Esophagus (tissue), 2 donors: ENCODE data around the gene SOX8. TPM values are rescaled to one million over a fixed set of nuclear protein-coding genes. Genes with fewer than 3 reads are reported as not detected.

Experiments used
- H3K27ac ChIP-seq, 2 donors: one replicate each; pipeline ENCODE4 v1.5.1; 2013; ENCODE audit warnings: low read depth in 2 of 2, mild to moderate bottlenecking in 2 of 2, inconsistent platforms in 1 of 2, low read length in 1 of 2, moderate library complexity in 1 of 2
- H3K27me3 ChIP-seq, 2 donors: one replicate each; pipeline ENCODE4 v1.6.1; 2013; ENCODE audit warnings: low read length in 2 of 2, control low read depth in 1 of 2, mild to moderate bottlenecking in 1 of 2; ENCODE audit not compliant: insufficient read depth in 2 of 2, control insufficient read depth in 1 of 2
- H3K36me3 ChIP-seq, 2 donors: one replicate each; pipeline ENCODE4 v1.6.1; 2013; ENCODE audit warnings: low read length in 1 of 2; ENCODE audit not compliant: control insufficient read depth in 2 of 2, insufficient read depth in 2 of 2
- H3K4me1 ChIP-seq, 2 donors: one replicate each; pipeline ENCODE4 v1.6.1; 2013; ENCODE audit warnings: low read length in 1 of 2; ENCODE audit not compliant: control insufficient read depth in 2 of 2, insufficient read depth in 2 of 2
- H3K4me3 ChIP-seq, 2 donors: one replicate each; pipeline ENCODE4 v1.5.1; 2013; ENCODE audit warnings: low read length in 2 of 2, mild to moderate bottlenecking in 2 of 2, low read depth in 1 of 2, moderate library complexity in 1 of 2
- H3K9me3 ChIP-seq, 2 donors: one replicate each; pipeline ENCODE4 v1.6.1; 2013; ENCODE audit warnings: mild to moderate bottlenecking in 2 of 2, low read depth in 1 of 2, low read length in 1 of 2, moderate library complexity in 1 of 2; ENCODE audit not compliant: control insufficient read depth in 2 of 2, insufficient read depth in 1 of 2
- WGBS, 2 donors: extraction: QIAGEN DNeasy Blood & Tissue Kit; methylation state at CpG; one replicate each; pipeline ENCODE4 v1.1.7; 2013; 5-methylcytosine and 5-hydroxymethylcytosine counted together
- polyA plus RNA-seq, 2 donors: library from polyadenylated mRNA; stranded (reverse); fragments of 200-250 nt; gene quantifications; one replicate each; pipeline ENCODE4 v1.2.3, GENCODE V29; 2013
- donor health status: healthy with polysubstance abuse.
- donor health status: Bipolar disorder and iron deficiency.

SOX8 gene
- polyA plus RNA-seq, 2 donors, result 0.18 to 0.25 TPM

DNA sequence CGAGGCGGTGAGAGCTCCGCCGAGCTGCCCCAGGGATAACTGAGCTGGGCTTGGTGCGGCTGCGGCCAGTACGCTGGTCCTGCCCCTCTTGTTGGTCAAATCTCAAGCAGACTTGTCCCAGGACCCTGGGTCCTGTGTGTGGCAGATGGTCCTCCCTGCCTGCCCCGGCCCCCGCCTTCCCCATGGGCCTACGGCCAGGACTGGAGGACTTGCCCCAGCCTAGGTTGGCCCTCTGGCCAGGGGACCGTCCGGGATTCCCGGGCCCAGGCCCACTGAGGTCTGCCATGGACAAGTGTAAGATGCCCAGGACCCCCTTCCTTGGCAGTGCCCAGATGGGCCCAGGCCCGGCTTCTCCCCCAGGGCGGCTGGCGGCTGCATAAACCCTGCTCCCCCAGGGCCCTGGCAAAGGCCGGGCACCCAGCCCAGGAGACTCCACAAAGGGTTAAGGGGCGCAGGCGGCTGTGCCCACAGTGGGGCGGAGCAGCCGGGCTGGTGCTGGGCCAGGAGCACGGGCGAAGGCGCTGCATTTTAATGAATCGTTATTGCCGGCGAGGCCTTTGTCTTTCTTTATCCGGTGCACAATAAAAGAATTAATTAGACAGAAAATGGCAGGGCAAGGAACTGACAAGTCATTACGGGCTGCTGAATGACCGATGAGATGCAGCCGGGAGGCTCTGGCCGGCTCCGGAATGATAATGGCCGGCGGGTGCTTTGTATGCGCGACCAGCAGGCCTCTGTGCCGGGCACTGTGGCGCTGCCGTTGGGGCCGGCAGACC lies 9.1 kb downstream of the SOX8 start:
- 64 to 66% methylated on average over 39 to 41 of the region's 41 CpGs for WGBS, 2 donors
- no peak overlapping the region for H3K27ac ChIP-seq
- H3K9me3 ChIP-seq, result peaks cover 4 to 19% of the 10 kb centered on the region in 2 donors
- no peak overlapping the region for H3K4me3 ChIP-seq
- H3K36me3 ChIP-seq, result no peaks in the 10 kb centered on the region
- H3K4me1 ChIP-seq, result peaks cover 0 to 2% of the 10 kb centered on the region in 2 donors
- no peaks in the 10 kb centered on the region for H3K27me3 ChIP-seq

DNA sequence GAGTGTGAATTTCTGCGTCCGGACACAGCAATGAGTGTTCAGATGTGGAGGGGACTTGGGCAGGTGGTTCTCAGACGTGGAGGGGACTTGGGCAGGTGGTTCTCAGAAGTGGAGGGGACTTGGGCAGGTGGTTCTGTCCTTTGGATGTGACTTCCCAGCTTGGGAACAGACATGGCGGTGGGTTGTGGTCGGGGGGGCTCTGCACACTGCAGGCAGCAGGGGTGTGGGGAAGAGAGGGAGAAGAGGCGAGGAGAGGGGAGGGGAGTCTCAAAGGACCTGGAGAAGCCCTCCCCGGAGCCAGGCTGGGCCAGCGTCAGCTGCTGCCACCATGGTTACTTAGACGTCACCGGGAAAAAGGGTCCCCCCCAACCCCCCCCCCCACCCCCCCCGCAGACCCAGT lies 9.8 kb downstream of the SOX8 start:
- H3K9me3 ChIP-seq, result peaks cover 4 to 23% of the 10 kb centered on the region in 2 donors
- no peaks in the 10 kb centered on the region for H3K36me3 ChIP-seq
- WGBS, 2 donors, result 70 to 75% methylated on average over 9 to 10 of the region's 11 CpGs
- no peak overlapping the region for H3K4me3 ChIP-seq
- no peak overlapping the region for H3K27ac ChIP-seq
- no peaks in the 10 kb centered on the region for H3K27me3 ChIP-seq
- H3K4me1 ChIP-seq, result peaks cover 0 to 2% of the 10 kb centered on the region in 2 donors

DNA sequence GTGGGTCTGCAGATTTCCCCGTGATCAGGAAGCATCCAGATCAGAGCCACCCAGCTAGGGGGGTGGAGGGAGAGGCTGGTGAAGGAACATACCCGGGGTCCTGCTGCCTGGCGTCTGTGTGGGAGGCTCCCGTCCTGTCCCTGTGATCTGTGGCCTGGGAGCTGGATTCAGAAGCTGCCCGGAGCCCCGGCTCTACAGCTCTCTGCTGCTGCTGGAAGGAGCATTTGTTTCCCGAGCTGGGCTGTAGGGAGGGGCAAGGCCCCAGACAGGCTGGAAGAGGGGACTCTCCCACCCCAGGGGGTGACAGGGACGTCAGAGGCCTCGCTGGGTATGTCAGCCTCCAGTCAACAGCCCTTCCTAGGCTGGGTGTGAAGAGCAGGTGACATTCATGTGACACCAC lies 10.2 kb downstream of the SOX8 start:
- Histone ChIP-seq H3K4me1 (peaks cover 0 to 2% of the 10 kb centered on the region in 2 donors), H3K27ac (no peak overlapping the region), H3K9me3 (peaks cover 4 to 25% of the 10 kb centered on the region in 2 donors), H3K36me3 (no peaks in the 10 kb centered on the region), H3K27me3 (no peaks in the 10 kb centered on the region), H3K4me3 (no peak overlapping the region)
- WGBS, 2 donors, result 54 to 60% methylated on average over 8 to 9 of the region's 9 CpGs

DNA sequence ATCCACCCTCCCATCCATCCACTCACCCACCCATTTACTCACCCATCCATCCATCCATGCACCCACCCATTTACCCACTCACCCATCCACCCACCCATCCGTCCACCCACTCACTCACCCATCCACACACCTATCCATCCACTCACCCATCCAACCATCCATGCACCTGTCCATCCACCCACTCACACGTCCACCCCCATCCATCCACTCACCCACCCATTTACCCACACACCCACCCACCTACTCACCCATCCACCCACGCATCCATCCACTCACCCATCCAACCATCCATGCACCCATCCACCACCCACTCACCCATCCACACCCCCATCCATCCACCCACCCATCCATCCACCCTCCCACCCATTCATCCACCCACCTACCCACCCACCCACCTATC lies 12.2 kb downstream of the SOX8 start:
- Histone ChIP-seq H3K9me3 (peaks cover 4 to 27% of the 10 kb centered on the region in 2 donors), H3K27ac (no peak overlapping the region), H3K4me1 (peaks cover 0 to 4% of the 10 kb centered on the region in 2 donors), H3K36me3 (no peaks in the 10 kb centered on the region), H3K27me3 (peaks cover 0 to 7% of the 10 kb centered on the region in 2 donors), H3K4me3 (no peak overlapping the region)
- 84 to 85% methylated on average over 3 of the region's 3 CpGs for WGBS, 2 donors

DNA sequence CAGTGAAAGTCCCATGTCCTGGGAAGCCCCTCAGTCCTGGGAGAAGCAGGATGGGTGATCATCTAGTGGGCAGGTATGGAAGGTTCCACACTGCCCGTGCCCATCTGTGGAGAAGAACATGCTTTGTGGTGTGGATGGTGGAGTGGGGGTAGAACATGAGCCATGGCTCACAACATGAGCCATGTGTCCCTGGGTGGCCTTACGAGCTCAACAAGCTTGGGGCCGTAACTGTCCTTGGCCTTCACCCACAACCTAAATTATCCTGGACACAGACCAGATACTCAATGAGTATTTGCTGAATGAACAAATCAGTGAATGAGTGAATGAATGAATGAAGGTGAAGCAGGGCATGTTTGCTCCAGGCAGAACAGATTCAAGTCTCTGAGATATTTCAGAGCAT lies 13.5 kb downstream of the SOX8 start:
- WGBS, 2 donors, result 83 to 86% methylated on average over 3 of the region's 3 CpGs
- Histone ChIP-seq H3K9me3 (peaks cover 4 to 23% of the 10 kb centered on the region in 2 donors), H3K36me3 (no peaks in the 10 kb centered on the region), H3K4me1 (peaks cover 0 to 4% of the 10 kb centered on the region in 2 donors), H3K27ac (no peak overlapping the region), H3K4me3 (no peak overlapping the region), H3K27me3 (peaks cover 0 to 7% of the 10 kb centered on the region in 2 donors)

DNA sequence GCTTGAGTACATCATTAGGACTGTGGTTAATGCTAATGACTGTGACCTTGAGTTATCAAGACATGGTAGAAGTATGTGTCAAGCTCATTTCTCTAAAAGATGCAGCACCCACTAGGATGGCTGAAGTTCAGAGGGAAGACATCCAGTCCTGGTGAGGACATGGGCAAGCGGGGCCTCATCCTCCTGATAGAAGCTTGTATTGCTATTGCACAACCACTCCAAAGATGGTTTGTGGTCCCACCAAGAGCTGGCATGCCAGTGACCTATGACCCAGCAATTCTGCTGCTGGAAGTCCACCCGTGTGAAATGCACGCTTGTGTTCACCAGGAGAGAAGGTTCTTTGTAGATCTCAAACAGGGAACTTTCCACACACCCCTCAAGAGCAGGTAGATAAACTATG lies 14.2 kb downstream of the SOX8 start:
- Histone ChIP-seq H3K4me3 (no peak overlapping the region), H3K4me1 (peaks cover 0 to 4% of the 10 kb centered on the region in 2 donors), H3K27me3 (peaks cover 0 to 7% of the 10 kb centered on the region in 2 donors), H3K27ac (no peak overlapping the region), H3K9me3 (peaks cover 4 to 21% of the 10 kb centered on the region in 2 donors), H3K36me3 (no peaks in the 10 kb centered on the region)
- WGBS, 2 donors, result 67 to 93% methylated on average over 3 of the region's 3 CpGs

DNA sequence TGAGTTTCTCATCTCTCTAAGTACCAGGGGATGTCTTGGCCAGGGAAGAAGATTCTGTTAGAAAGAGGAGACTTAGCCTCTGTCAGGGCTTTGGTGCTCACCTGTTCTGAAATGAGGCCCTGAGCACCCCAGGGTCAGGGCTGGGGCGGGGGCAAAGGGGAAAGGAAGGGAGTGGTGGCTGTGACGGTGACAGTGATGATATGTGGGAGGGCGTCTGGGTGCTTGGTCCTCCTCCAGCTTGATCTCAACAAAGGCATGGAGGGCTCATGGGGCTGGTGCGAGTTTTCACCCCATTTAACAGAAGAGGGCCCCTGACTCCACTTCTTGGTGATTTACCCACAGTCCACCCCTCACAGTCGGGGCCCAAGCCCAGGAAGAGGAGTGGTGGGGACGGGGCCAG lies 15.1 kb downstream of the SOX8 start:
- H3K9me3 ChIP-seq, result peaks cover 4 to 21% of the 10 kb centered on the region in 2 donors
- H3K4me3 ChIP-seq, result no peak overlapping the region
- H3K4me1 ChIP-seq, result peaks cover 0 to 2% of the 10 kb centered on the region in 2 donors
- peaks cover 0 to 7% of the 10 kb centered on the region in 2 donors for H3K27me3 ChIP-seq
- no peak overlapping the region for H3K27ac ChIP-seq
- no peaks in the 10 kb centered on the region for H3K36me3 ChIP-seq
- 69 to 72% methylated on average over 6 of the region's 6 CpGs for WGBS, 2 donors

DNA sequence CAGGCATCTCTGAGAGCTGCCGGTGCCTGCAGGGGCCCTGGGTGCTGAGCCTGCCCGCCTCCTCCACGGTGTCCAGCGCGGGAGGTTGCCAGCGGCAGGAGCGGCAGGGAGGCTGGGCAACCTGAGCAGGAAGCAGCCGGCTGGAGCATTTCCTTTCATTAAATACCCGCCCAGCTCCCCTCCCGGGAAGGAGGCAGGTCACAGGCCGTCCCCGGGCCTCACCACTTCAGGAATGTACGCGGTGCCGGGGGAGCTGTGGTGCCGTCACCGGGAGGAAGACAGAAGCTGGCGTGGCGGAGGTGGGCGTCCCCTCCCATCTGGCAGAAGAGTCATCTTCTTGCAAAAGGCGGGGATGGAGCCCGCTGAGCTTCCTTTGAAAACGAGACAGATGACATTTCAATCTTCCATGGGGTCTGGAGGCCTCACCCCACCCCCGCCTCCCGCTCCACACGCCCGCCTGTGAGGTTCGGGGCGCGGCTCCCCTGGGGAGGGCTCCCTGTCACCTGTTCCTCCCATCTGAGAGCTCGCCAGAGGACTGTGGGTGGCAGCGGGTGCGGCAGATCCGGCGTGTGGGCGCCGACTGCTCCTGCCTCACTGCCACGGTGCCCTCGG lies 16.0 kb downstream of the SOX8 start:
- H3K27me3 ChIP-seq, result peaks cover 0 to 7% of the 10 kb centered on the region in 2 donors
- H3K36me3 ChIP-seq, result no peaks in the 10 kb centered on the region
- WGBS, 2 donors, result 21 to 26% methylated on average over 34 to 39 of the region's 39 CpGs
- H3K27ac ChIP-seq, result no peak overlapping the region
- peaks cover 4 to 21% of the 10 kb centered on the region in 2 donors for H3K9me3 ChIP-seq
- H3K4me3 ChIP-seq, result no peak overlapping the region
- H3K4me1 ChIP-seq, result peaks cover 0 to 4% of the 10 kb centered on the region in 2 donors

DNA sequence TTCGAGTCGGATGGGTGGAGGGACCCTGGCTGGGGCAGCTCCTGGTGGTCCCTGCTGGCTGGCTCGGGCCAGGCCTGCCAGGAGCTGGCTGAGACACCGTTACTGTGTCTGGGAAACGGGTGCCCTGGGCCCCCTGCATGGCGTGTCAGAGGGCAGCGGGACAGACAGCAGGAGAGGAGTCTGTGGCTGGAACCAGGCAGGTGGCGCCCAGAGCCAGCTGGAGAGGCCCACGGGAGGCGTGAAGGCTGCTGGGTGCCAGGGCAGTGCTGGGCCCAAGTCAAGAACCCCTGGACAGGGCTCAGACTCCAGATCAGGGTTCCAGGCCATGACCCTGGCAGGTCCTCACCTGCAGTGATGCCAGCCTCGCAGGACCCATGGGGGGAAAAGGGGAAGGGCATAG lies 16.6 kb downstream of the SOX8 start:
- Histone ChIP-seq H3K4me3 (no peak overlapping the region), H3K27me3 (peaks cover 0 to 7% of the 10 kb centered on the region in 2 donors), H3K36me3 (no peaks in the 10 kb centered on the region), H3K9me3 (peaks cover 4 to 21% of the 10 kb centered on the region in 2 donors), H3K4me1 (peaks cover 0 to 9% of the 10 kb centered on the region in 2 donors), H3K27ac (no peak overlapping the region)
- 59 to 66% methylated on average over 11 of the region's 11 CpGs for WGBS, 2 donors
